Mammary epithelial cell (primary cell): ENCODE results near the gene FBP2.

Experiments
- EZH2 ChIP-seq: IDR thresholded peaks from 2 replicates; pipeline ENCODE4 v1.6.1; 2012; ENCODE audit warnings: low read length, inconsistent platforms, borderline replicate concordance
- TF ChIP-seq, protein P1 (sequence below), 2 donors: IDR thresholded peaks in 1 of 2; conservative IDR thresholded peaks in 1 of 2; 2 replicates each; pipeline ENCODE4 v1.5.1; 2011 to 2012; ENCODE audit warnings: inconsistent platforms in 2 of 2, low read length in 2 of 2, mild to moderate bottlenecking in 2 of 2, control low read depth in 1 of 2, low read depth in 1 of 2; ENCODE audit not compliant: insufficient read depth in 1 of 2; ENCODE audit errors: extremely low read depth in 1 of 2

GRCh38 chr9:94600715-94601114 is 7.1 kb upstream of the FBP2 start:
- no peak for TF ChIP-seq EZH2
- TF ChIP-seq, protein P1, sequence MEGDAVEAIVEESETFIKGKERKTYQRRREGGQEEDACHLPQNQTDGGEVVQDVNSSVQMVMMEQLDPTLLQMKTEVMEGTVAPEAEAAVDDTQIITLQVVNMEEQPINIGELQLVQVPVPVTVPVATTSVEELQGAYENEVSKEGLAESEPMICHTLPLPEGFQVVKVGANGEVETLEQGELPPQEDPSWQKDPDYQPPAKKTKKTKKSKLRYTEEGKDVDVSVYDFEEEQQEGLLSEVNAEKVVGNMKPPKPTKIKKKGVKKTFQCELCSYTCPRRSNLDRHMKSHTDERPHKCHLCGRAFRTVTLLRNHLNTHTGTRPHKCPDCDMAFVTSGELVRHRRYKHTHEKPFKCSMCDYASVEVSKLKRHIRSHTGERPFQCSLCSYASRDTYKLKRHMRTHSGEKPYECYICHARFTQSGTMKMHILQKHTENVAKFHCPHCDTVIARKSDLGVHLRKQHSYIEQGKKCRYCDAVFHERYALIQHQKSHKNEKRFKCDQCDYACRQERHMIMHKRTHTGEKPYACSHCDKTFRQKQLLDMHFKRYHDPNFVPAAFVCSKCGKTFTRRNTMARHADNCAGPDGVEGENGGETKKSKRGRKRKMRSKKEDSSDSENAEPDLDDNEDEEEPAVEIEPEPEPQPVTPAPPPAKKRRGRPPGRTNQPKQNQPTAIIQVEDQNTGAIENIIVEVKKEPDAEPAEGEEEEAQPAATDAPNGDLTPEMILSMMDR (conservative IDR thresholded peaks at IDR 0.05 in 1 of 2, IDR thresholded peaks at IDR 0.05 in 1 of 2; ENCODE audit: extremely low read depth in 1 of 2, insufficient read depth in 1 of 2, low read depth in 1 of 2, low read length in 2 of 2) = no peak
